GM19468 (cell line): ENCODE data around the gene HAVCR2.
"Not testable (repeated sequence)": the region's sequence is repeated elsewhere in the genome, so short reads cannot be mapped to it uniquely, and the experiment has no call there.

Experiments
- ATAC-seq: cut with Tn5 transposase; IDR thresholded peaks from one replicate; pipeline ENCODE4 v1.9.1; 2021; ENCODE audit warnings: mild to moderate bottlenecking, moderate library complexity, moderate number of reproducible peaks; ENCODE audit not compliant: unreplicated experiment; ENCODE audit errors: extremely low read depth

Gene HAVCR2

DNA sequence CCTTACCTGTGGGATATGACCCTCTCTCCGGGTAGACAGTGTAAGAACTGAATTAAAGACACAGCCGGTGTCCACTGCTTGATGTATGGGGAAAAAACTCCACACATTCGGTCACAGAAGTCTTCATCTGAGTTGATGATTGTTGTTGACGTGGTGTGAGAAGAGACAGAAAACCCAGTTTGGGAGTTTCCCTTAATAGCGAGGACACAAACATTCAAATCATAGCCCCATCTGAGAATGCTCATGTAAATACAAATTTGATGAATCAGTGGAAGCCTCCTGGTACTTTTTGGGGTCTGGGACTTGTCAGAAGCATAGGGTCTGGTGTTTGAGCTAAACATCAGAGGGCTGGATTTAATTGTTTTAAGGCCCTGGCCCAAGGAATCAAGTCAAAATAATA is 60.9 kb downstream of the HAVCR2 start:
- no peak for ATAC-seq

DNA sequence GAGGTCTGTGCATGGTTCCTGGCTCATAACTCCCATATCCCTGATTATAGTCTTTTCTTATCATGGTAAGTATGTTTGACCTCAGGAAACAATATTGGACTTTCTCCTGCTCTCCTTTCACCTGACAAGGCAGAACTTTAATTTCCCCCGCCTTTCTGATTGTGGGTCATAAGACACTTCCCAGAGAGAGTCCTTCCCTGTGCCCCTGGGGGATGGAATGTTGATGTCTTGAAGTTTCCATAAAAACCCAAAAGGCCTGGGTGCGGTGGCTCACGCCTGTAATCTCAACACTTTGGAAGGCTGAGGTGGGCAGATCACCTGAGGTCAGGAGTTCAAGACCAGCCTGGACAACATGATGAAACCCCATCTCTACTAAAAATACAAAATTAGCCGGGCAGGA is 61.8 kb downstream of the HAVCR2 start:
- ATAC-seq = not testable (repeated sequence)

DNA sequence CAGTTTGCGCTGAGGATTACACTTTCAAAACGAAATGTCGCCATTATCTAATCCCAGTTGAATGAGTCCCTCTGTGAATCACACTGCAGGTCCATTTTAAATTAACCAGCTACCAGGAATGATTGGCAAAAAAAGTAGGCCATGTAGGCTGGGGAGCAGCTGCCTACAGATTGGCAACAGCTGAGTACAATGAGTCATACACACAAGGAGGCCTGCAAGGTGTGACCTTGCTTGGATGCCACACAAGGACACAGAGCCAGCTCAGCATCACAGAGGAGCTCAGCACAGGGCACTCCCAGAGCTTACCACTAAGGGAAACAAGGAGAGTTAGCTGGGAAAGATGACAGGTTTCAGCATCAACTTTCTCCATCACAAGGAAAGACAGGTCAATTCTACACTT is 62.8 kb downstream of the HAVCR2 start:
- no peak for ATAC-seq

DNA sequence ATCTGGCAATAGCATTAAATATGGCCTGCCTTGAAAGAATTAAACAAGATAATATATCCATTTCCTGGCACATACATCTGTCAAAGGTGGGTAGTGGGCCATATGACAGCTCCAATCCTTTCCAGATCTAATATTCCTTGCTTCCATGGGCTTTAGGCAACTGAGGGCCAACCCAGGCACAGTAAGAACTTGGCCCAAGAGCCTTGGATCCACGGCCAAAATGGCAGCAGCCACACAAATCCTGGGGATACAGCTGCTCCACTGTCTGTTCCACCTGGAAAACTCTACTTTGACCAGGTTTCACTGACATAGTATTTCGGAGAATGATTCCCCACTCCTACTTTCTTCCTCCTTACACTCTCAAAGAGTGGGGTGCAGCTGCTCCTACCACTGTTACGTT is 63.2 kb downstream of the HAVCR2 start:
- no peak for ATAC-seq

DNA sequence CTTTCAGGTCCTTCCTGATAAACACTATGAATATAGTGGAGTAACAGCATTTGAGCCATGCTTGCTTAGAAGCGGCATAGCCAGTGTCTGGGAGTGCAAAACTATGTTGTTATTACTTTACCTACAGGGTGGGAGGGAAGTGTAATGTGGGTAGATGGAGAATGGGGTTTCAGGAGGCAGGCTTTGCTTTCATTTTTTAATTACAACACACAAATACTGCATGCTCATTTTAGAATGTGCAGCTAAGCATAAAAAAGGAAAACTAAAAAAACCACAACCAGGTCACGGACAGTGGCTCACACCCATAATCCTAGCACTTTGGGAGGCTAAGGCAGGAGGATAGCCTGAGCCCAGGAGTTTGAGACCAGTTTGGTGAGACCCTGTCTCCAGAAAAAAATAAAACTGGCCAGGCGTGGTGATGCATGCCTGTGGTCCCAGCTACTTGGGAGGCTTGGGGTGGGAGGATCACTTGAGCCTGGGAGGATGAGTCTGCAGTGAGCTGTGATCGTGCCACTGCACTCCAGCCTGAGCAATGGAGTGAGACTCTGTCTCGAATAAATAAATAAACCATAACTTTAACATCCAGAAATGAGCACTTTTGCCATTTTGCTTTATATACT is 70.2 kb downstream of the HAVCR2 start:
- ATAC-seq = no peak
